Keratinocyte (primary cell): Measurements from ENCODE around the gene SLC8A1.

Experiments
- CTCF ChIP-seq, 3 experiments: IDR thresholded peaks in 1 of 3; conservative IDR thresholded peaks in 1 of 3; optimal IDR thresholded peaks in 1 of 3; 2 replicates in 2 of 3; 3 replicates in 1 of 3; pipeline versions ENCODE3 to v1.5.1; 2011; ENCODE audit warnings: low read length in 3 of 3, mild to moderate bottlenecking in 3 of 3, moderate library complexity in 2 of 3, control low read depth in 1 of 3, inconsistent platforms in 1 of 3; ENCODE audit not compliant: insufficient read depth in 2 of 3; ENCODE audit errors: extremely low read depth in 1 of 3
- EZH2 ChIP-seq: IDR thresholded peaks from one replicate; pipeline ENCODE4 v1.6.1; 2012; ENCODE audit warnings: inconsistent platforms, mild to moderate bottlenecking, low read length, moderate library complexity

- TF ChIP-seq EZH2, result no peak
- TF ChIP-seq CTCF (optimal IDR thresholded peaks at IDR 0.05 in 1 of 3, IDR thresholded peaks at IDR 0.05 in 1 of 3, conservative IDR thresholded peaks at IDR 0.05 in 1 of 3; ENCODE audit: extremely low read depth in 1 of 3, insufficient read depth in 2 of 3, low read length in 3 of 3), result no peak
Observed at GRCh38 chr2:40420478-40420877, 31.4 kb downstream of the SLC8A1 start.
